Kidney capillary endothelial cell (primary cell): Measurements from ENCODE around the gene PQBP1.

Experiments
- DNase-seq: peaks from one replicate; pipeline ENCODE4 v3.0.0-alpha.2; 2018; ENCODE audit warnings: low spot score

PQBP1 gene

DNA sequence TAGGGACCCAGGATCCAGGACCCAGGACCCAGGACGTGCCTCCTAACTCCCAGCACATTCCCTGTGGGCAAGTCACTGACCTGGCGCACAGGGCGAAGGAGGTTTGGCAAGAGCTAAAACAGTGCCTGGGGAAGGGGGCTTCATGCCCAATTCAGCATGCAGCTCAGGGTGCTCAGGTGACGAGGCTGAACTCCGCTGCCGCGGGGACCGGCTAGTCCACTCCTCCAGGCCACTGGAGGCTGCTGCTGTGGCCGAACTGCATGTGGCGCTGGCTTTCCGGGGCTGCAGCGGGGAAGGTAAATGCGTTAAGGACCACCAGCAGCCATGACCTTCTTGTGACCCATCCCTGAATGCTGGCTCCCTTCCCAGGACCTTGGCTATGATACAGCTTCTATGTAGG is 26.0 kb downstream of the PQBP1 start:
- no peak for DNase-seq

GRCh38 chrX:48924270-48924669 is 26.5 kb downstream of the PQBP1 start:
- no peak for DNase-seq

DNA sequence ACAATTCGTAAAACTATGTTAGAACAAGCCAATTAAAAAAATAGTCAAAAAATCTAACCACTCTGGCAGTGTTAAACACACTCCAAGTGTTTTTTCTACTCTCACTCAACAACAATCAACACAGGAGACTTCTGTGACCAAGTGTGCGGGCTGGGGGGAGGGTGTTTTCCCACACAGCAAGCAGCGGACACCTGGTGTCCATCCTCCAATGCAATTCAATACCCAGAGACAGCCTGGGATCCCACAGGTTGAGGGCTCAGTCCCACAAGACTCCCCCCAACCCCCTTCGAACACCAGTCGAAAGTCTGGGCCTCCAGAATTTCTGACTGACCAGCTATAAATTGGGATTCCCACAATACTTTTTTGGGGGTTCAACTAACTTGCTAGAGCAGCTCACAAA is 29.4 kb downstream of the PQBP1 start:
- no peak for DNase-seq

- no peak for DNase-seq
These were observed 30.1 kb downstream of the PQBP1 start for GRCh38 chrX:48927736-48928382.

DNA sequence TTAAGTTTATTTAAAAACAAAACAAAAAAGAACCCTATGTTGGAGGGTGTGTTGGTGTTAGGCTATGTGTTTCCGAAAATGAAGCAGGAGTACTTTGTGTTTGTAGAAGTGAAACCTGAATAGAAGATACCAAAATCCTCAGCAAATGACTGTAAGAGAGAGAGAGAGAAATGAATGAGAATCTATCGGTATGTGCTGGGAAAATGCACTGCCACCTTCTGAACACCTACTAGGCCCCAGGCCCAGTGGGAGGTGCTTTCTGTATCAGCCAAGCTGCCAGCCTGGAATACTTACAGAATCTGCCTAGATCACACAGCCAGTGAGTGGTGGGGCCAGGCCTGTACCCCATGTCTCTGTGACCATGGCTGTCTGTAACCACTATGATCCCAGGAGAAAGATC is 36.0 kb downstream of the PQBP1 start:
- no peak for DNase-seq

- no peak for DNase-seq
These were observed 37.0 kb downstream of the PQBP1 start for GRCh38 chrX:48934581-48935300.

DNA sequence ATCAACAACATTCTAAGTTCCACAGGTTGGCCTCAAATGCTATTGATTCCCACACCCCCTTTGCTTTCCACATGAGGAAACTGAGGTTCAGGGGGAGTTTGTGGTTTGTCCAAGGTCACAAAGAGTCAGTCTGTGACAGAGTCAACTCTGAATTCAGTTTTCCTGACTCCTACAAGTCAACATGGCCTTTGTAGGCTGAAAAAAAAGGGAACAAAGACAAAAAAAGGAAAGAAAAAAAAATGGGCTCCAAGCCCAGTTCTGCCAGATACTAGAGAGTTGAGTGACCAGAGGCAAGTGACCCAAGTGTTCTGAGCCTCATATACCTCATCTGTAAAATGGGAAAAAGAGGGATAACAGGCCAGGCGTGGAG is 37.6 kb downstream of the PQBP1 start:
- no peak for DNase-seq

- no peak for DNase-seq
These were observed 38.8 kb downstream of the PQBP1 start for GRCh38 chrX:48936429-48937053.

DNA sequence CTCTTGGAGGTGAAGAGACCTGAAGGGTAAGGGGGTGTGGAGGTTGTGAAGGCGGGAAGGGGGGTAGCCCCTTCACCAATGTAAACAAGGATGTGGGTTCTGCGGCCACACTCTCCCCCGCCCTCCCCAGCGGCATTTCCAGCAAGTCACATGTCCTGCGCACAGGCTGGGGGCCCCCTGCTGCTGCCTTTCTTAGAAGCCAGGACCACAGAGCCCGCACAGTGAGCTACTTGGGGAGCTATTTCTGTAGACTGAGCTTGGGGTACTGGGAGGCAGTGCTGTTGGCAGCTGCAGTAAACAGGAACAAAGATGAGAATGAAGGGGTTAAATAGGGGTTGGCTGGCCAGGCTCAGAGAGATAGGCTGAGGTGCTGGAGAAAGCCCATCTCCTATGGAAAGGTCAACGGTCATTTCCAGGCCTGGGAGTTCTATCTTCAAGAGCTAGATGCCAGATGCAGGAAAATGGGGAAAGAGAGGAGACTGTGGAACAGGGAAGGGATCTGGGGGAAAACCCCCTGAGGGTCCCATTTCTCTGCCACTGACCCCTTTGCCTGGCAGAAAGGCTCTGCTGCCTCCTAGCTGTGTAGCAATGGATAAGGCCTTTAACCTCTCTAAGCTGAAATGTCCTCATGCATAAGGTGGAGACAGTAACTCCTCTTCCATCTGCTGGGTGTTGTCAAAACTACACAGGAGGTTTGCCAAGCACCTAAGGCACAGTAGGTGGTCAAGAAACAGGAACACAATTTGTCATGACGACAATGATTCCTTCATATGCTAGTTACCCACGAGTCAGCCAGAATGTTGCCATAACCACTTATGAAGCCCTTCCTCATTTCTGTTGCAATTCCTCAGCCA is 39.6 kb downstream of the PQBP1 start:
- DNase-seq, result no peak

DNA sequence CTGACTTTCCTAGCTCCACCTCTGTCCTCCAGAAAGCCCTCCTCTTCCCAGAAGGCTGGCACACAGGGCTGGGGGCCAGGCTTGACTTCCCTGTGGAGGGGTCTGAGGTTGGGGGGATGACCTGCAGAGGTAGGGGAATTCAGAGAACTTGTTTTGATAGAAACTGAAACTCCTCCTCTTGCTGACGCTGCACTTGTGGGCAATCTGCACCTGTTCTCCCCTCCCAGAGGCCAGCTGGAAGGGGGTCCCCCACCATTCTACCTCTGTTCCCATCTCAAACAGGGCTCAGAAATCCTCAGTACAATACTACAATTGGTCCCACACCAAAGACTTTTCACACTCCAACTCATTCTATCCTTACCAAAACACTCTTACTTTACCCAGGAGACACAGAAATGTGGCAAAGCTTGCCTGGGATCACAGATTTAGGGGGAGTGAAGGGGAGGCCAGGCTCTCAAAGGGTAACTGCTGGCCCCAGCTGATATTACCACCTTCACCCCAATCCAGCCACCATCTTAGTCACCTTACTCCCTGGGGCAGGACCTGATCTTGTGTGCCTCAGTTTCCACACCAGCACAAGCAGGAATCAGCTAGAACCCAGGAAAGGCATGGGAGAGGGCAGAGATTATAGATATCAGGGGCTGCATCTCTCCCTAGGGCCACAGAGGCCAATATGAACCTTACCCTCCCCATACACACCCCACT is 41.1 kb downstream of the PQBP1 start:
- DNase-seq, result no peak

DNA sequence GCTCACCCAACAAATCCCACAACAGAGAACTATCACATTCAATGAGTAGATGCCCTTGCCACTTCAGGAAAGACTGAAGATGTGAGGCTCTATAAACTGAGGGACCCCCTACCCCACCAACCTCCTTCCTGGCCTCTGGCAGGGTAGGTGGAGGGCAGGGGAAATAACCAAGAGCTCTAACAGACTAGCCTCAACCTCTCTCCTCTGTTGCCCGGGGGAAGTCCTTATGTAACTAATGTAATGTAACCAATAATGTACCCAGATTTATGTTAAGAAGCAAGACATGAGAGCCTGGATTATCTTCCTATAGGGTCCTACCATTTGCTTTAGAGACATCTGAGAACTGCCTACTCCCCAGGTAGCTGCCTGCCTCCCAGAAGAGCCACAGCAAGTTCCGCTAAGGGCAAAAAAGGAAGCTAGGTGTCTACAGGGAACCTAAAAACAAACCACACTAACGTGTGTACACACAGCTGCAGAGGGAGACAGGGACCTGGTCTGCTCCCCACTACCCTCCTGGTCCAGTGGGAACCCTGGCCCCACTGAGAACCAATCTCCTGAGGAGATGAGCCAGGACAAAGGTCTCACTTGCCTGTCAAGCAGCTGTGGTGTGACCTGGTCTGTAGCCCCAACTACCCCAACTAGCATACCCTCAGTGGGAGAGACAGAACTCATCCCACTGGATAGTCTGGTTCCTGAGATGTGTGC is 41.9 kb downstream of the PQBP1 start:
- DNase-seq, result no peak

DNA sequence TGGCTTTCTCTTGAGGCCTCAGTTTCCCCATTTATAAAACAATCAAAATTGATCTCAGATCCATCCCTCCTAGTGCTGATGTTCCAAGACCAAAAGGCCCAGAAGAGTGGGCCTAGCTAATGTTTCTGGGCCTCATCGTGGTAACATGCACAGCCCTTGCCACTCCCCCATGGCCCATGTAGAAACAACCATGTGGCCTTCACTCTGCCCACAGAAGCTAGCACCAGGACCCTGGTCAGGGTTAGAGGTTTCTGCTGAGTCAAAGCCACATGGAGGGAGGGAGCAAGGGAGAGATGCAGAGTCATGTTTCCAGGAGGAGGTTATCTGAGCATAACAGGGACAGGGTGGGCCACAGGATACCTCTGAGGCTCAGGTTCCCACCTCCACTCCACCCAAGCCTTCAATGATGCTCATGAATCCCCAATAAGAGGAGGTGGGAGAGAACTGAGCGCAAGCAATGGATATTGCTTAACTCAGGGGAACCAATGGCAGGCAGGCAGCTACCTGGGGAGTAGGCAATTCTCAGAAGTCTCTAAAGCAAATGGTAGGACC is 42.8 kb downstream of the PQBP1 start:
- no peak for DNase-seq

GRCh38 chrX:48942895-48943294 is 45.2 kb downstream of the PQBP1 start:
- DNase-seq, result no peak

DNA sequence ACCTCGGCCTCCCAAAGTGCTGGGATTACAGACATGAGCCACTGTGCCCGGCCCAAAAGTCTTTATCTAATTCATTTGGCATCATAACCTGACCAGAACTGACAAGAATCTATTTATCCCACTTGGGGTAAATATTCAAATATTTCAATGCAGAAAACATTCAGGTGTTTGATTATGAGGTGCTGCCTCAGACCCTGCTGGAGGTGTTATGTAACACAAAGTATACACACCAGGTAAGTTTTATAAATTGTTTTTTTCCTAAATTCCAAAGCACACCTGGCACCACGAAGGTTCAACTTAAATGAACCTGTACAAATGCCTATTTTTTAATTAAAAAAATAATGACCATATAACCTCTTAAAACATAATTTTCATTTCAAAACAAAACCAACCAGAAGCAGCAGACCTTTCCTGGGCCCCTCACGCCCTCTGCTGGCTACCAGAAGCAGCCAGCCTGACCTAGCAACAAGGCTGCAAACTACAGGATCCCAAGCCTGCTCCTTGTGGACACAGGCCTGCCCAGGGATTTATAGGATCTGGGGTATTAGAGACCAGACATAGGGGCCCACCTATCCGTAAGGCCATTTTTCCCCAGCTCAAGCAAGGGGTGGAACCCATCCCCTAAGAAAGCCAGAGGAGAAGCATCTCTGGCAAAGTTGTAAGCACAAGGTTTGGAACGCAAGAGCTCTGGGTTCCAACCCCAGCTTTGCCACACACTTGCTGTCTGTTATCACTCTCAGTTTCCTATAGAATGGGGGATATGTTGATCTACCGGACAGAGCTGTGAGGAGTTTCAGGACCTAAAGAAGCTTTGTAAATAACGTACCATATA is 48.0 kb downstream of the PQBP1 start:
- peak; percentile 44 for DNase-seq

DNA sequence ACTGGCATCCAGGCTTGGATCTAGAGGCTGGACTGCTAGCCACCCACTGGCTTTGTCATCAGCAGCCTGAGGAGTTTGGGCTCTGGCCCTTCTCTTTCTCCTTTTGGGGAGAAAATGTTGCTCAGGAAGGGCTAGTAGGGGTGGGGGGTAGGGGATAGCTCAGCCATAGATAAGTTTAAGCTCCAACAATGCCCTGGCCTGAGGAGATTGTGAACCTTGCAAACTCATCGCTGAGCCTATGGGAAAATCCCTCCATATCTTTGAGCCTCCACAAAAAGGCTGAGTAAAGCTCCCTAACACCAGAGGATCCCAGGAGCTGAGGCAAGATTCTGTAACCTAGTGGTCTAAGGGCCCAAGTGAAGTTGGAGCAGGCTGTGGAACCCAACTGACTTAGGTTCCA is 50.9 kb downstream of the PQBP1 start:
- DNase-seq, result no peak
